ENCODE results near the gene ITGA1. TPM values are rescaled to one million over a fixed set of nuclear protein-coding genes. Genes with fewer than 3 reads are reported as not detected.

ITGA1 gene
- total and polyA plus RNA-seq, 2 of the 13 experiments (the other 11 are each of a cell fraction or from before 2014, with no cell fraction given), result 23.1 to 28.6 TPM

DNA sequence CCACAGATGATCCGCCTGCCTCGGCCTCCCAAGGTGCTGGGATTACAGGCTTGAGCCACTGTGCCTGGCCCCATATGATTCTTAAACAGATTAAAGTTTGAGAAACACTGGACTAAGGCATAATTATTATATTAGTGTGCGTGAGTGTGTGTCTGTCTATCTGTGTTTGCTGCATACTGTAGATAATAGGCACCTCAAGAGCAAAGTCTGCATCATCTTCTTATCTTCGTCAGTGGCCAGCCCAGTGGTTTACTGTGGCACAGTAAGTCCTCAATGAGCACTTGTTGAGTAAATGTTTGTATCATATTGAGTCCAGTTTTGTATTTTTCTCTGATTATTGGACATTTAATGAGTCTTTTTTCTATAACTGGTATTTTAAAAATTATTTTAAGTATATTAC lies 81.7 kb downstream of the ITGA1 start:
- Histone ChIP-seq H3K4me2 (ENCODE audit: low read depth, low read length) (no peak overlapping the region), H3K36me3 (replicated peaks in 1 of 2; ENCODE audit: control insufficient read depth in 1 of 2, insufficient read depth in 2 of 2, low read length in 2 of 2) (peaks cover 1 to 2% of the 10 kb centered on the region in 2 experiments; a peak in 1 of 5 replicates), H3K27me3 (ENCODE audit: control insufficient read depth in 1 of 2, insufficient read depth in 2 of 2, low read length in 2 of 2) (no peaks in the 10 kb centered on the region), H3K9ac (ENCODE audit: insufficient read depth, low read depth, low read length) (no peak overlapping the region), H4K20me1 (ENCODE audit: insufficient read depth, low read length) (no peaks in the 10 kb centered on the region), H3K9me3 (ENCODE audit: low read length) (no peaks in the 10 kb centered on the region), H3K4me1 (ENCODE audit: insufficient read depth, low read length) (peaks cover 9% of the 10 kb centered on the region), H3K4me3 (replicated peaks in 1 of 3; ENCODE audit: insufficient read depth in 1 of 3, low read depth in 2 of 3, low read length in 3 of 3) (no peak overlapping the region), H3K79me2 (ENCODE audit: insufficient read depth, low read length) (no peaks in the 10 kb centered on the region), H2AFZ (ENCODE audit: low read length) (no peak overlapping the region), H3K27ac (ENCODE audit: extremely low read length, insufficient read depth, low read length) (no peak overlapping the region)
- 95% methylated on average over 4 of the region's 4 CpGs for WGBS (ENCODE audit: low lambda C conversion rate)
- ATAC-seq (no peak), DNase-seq (ENCODE audit: low spot score) (no peak), FAIRE-seq (no peak)
- intact Hi-C loops (cut with micrococcal nuclease; ENCODE audit: unreplicated experiment) (loop anchor here (5.0 kb wide), 1 partner anchor 82 kb away; the partner anchor contains the start of genes ITGA1 and PELO), in situ Hi-C loops (cut with HindIII; ENCODE audit: extremely low pct_ligation_motif_present, low pct_unique_long_range_greater_than_20kb) (no loop called here)
- no peak for TF ChIP-seq HNRNPK (IDR thresholded peaks at IDR 0.05; ENCODE audit: low read depth, low read length, poor library complexity, severe bottlenecking)
- no peak for TF ChIP-seq ZBTB42 (CRISPR knock-in tag; IDR thresholded peaks at IDR 0.05)
- no peak for TF ChIP-seq HMGXB3 (CRISPR knock-in tag; IDR thresholded peaks at IDR 0.05; ENCODE audit: borderline replicate concordance)
- no peak for TF ChIP-seq TEAD2 (CRISPR knock-in tag; IDR thresholded peaks at IDR 0.05)
- TF ChIP-seq, protein P1, sequence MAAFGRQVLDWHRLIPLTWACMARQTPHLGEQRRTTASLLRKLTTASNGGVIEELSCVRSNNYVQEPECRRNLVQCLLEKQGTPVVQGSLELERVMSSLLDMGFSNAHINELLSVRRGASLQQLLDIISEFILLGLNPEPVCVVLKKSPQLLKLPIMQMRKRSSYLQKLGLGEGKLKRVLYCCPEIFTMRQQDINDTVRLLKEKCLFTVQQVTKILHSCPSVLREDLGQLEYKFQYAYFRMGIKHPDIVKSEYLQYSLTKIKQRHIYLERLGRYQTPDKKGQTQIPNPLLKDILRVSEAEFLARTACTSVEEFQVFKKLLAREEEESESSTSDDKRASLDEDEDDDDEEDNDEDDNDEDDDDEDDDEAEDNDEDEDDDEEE (CRISPR knock-in tag; IDR thresholded peaks at IDR 0.05), result no peak
- no peak for TF ChIP-seq ZNF782 (CRISPR knock-in tag; IDR thresholded peaks at IDR 0.05; ENCODE audit: borderline replicate concordance)
- TF ChIP-seq SATB2 (CRISPR knock-in tag; IDR thresholded peaks at IDR 0.05), result no peak
- no peak for TF ChIP-seq SYNCRIP (IDR thresholded peaks at IDR 0.05; ENCODE audit: insufficient read depth, low read depth, low read length)
- no peak for TF ChIP-seq MLX (CRISPR knock-in tag; IDR thresholded peaks at IDR 0.05)
- no peak for TF ChIP-seq ZNF460 (CRISPR knock-in tag; IDR thresholded peaks at IDR 0.05; ENCODE audit: borderline replicate concordance)
- no peak for TF ChIP-seq CENPX (CRISPR knock-in tag; IDR thresholded peaks at IDR 0.05)
- TF ChIP-seq RNF2 (conservative IDR thresholded peaks at IDR 0.05; ENCODE audit: low read depth), result no peak
- TF ChIP-seq HIVEP1 (CRISPR knock-in tag; IDR thresholded peaks at IDR 0.05), result no peak
- TF ChIP-seq SOX6 (IDR thresholded peaks at IDR 0.05), result no peak
- no peak for TF ChIP-seq SOX6 (CRISPR knock-in tag; IDR thresholded peaks at IDR 0.05)
- TF ChIP-seq NR1H2 (CRISPR knock-in tag; IDR thresholded peaks at IDR 0.05; ENCODE audit: borderline replicate concordance, low read depth), result no peak
- no peak for TF ChIP-seq ZEB1 (IDR thresholded peaks at IDR 0.05; ENCODE audit: insufficient replicate concordance, low read depth)
- POLR2A ChIA-PET, result no interaction called here
- CTCF ChIA-PET (ENCODE audit: low intra/inter-chr PET ratio, low total read pairs), result no interaction called here
- no TSS peak for BruUV-seq (replicated peaks)

Measured in HepG2 (cell line).